Spleen (tissue), 11 donors: ENCODE measurements around the gene EVA1B. TPM values are rescaled to one million over a fixed set of nuclear protein-coding genes. Genes with fewer than 3 reads are reported as not detected.
A peak's percentile ranks its signal among the peaks of the same experiment; 100 is the strongest.

ENCODE experiments used
- DNase-seq: peaks from one replicate; pipeline ENCODE4 v3.0.0-alpha.2; 2020
- H3K27ac ChIP-seq, 8 donors: fragments of 200-600 bp; sonication (generic) in 7 of 8; 1 replicate in 4 of 8; 2 replicates in 4 of 8; pipeline versions ENCODE4 v1.5.0 to v1.8.0; 2016 to 2021; ENCODE audit warnings: inconsistent platforms in 4 of 8, mild to moderate bottlenecking in 4 of 8, moderate library complexity in 1 of 8
- H3K27me3 ChIP-seq, 7 donors: fragments of 200-600 bp; sonication (generic) in 6 of 7; replicated peaks in 1 of 7; 1 replicate in 4 of 7; 2 replicates in 3 of 7; pipeline versions ENCODE4 v1.5.0 to v1.8.0; 2016 to 2021; ENCODE audit warnings: inconsistent platforms in 3 of 7, mild to moderate bottlenecking in 1 of 7
- H3K36me3 ChIP-seq, 6 donors: fragments of 200-600 bp; sonication (generic) in 5 of 6; 1 replicate in 4 of 6; 2 replicates in 2 of 6; pipeline versions ENCODE4 v1.5.0 to v1.8.0; 2016 to 2021; ENCODE audit warnings: inconsistent platforms in 2 of 6
- H3K4me1 ChIP-seq, 6 donors: fragments of 200-600 bp; sonication (generic) in 5 of 6; 1 replicate in 3 of 6; 2 replicates in 3 of 6; pipeline versions ENCODE4 v1.5.0 to v1.8.0; 2016 to 2021; ENCODE audit warnings: inconsistent platforms in 3 of 6
- H3K4me3 ChIP-seq, 8 donors: fragments of 200-600 bp; sonication (generic) in 7 of 8; 1 replicate in 4 of 8; 2 replicates in 4 of 8; pipeline versions ENCODE4 v1.5.0 to v1.8.0; 2016 to 2021; ENCODE audit warnings: inconsistent platforms in 4 of 8, mild to moderate bottlenecking in 4 of 8, moderate library complexity in 2 of 8
- H3K9me3 ChIP-seq, 8 donors: fragments of 200-600 bp; sonication (generic) in 7 of 8; 1 replicate in 4 of 8; 2 replicates in 4 of 8; pipeline versions ENCODE4 v1.5.0 to v1.8.0; 2016 to 2021; ENCODE audit warnings: inconsistent platforms in 4 of 8
- CTCF ChIP-seq, 11 experiments: fragments of 200-600 bp in 7 of 11; fragments of 450-650 bp in 4 of 11; sonication (generic) in 4 of 11; IDR thresholded peaks in 8 of 11; conservative IDR thresholded peaks in 3 of 11; 1 replicate in 7 of 11; 2 replicates in 4 of 11; pipeline versions ENCODE4 v1.4.0 to v1.8.0; 2016 to 2021; ENCODE audit warnings: antibody characterized with exemption in 11 of 11, inconsistent platforms in 4 of 11, mild to moderate bottlenecking in 1 of 11
- POLR2A ChIP-seq, 3 donors: fragments of 450-650 bp; IDR thresholded peaks; one replicate each; pipeline ENCODE4 v1.5.1; 2017; ENCODE audit warnings: antibody characterized with exemption in 3 of 3, mild to moderate bottlenecking in 1 of 3
- POLR2AphosphoS5 ChIP-seq, 3 donors: sonication (generic); formaldehyde crosslinking; IDR thresholded peaks; one replicate each; pipeline ENCODE4 v1.5.1; 2017; ENCODE audit warnings: antibody characterized with exemption in 3 of 3
- WGBS, 5 donors: extraction: QIAGEN DNeasy Blood & Tissue Kit in 3 of 5; methylation state at CpG; one replicate each; pipeline versions ENCODE4 v1.1.5 to v1.1.7; 2013 to 2018; 5-methylcytosine and 5-hydroxymethylcytosine counted together
- intact Hi-C: fragments of 100-400 bp; cut with DNase I; formaldehyde crosslinking; loops from one replicate; pipeline ENCODE4 v1.15.0; 2023; ENCODE audit warnings: low total_unique reads
- polyA plus RNA-seq, 3 donors: library from polyadenylated mRNA; stranded (reverse); fragments of 200-250 nt; gene quantifications; one replicate each; pipeline ENCODE4 v1.2.1, GENCODE V29; 2013
- total RNA-seq, 7 donors: library from RNA; depleted of rRNA in 3 of 7; stranded (reverse); fragments of >200 nt in 3 of 7; fragmentation: NEBNext Ultra II Directional in 4 of 7; extraction: Animal tissue kit (Norgen Biotek cat#: 25700) in 4 of 7; gene quantifications; one replicate each; pipeline versions ENCODE4 v1.1.0 to v1.2.1, GENCODE V29; 2016 to 2021
- donor health status: healthy with polysubstance abuse.
- donor health status: DM: no; HTN: no; CAD: no; lungs with moderate emphysema.
- donor health status: DM: no; HTN: no; CAD: no.
- donor health status: Bipolar disorder and iron deficiency.
- donor health status: healthy.
- donor health status: DM: no; HTN: no; CAD: no.
- donor health status: DM: yes; HTN: yes; CAD: no.

The EVA1B gene
- total and polyA plus RNA-seq, 10 donors = 17.2 to 77.4 (median 40.5) TPM

DNA sequence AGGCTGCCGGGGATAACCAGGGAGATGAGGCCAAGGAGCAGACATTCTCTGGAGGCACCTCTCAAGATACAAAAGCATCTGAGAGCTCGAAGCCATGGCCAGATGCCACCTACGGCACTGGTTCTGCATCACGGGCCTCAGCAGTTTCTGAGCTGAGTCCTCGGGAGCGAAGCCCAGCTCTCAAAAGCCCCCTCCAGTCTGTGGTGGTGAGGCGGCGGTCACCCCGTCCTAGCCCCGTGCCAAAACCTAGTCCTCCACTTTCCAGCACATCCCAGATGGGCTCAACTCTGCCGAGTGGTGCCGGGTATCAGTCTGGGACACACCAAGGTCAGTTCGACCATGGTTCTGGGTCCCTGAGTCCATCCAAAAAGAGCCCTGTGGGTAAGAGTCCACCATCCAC is 36.6 kb downstream of the EVA1B start:
- Histone ChIP-seq H3K36me3 (peaks cover 3 to 98% (median 77%) of the 10 kb centered on the region in 6 donors), H3K27ac (peak overlapping the region in 5 of 8 donors; percentile 22 to 65 (median 35)), H3K4me3 (no peak overlapping the region), H3K9me3 (no peaks in the 10 kb centered on the region), H3K27me3 (no peaks in the 10 kb centered on the region), H3K4me1 (peaks cover 0 to 56% (median 28%) of the 10 kb centered on the region in 6 donors)
- TF ChIP-seq POLR2A (IDR thresholded peaks at IDR 0.05) (no peak), POLR2AphosphoS5 (IDR thresholded peaks at IDR 0.05) (peak in 2 of 3 donors; percentile 29 to 54), CTCF (IDR thresholded peaks at IDR 0.05 in 8 of 11, conservative IDR thresholded peaks at IDR 0.05 in 3 of 11) (no peak)
- no peak for DNase-seq
- intact Hi-C loops = loop anchor here (10.0 kb wide), 1 partner anchor 132 kb away; the partner anchor contains the start of gene MAP7D1
- WGBS, 5 donors = 93 to 98% (median 95%) methylated on average over 12 to 13 of the region's 13 CpGs

DNA sequence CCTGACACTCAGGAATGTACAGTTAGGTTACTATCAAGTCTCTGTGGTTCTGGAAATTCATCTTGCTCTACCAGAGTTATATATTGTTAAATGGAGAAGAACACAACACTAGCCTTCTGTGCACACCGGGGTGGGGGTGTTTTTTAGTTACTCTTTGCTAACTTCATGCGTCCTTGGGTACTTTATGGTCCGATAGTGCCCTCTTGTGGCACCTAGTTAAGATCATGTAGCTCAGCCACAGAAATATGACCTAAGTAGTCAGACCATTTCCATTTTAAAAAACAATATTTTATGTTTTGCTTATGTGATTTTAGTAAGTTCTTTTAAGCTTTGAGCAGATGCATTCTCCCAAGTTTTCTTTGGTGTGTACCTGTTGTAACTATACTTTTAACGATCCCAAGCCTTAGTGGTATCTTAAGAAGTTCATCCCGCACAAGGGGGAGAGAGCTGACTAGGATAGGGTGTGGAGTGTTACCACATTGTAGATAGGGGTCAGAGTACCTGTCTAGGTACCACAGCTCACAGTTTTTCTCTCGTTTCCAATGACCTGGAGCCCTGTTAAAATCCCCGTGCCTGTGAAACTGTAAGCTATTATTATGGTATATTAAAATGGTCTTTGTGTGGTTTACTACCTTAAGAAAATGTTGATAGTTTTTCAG is 37.9 kb downstream of the EVA1B start:
- H3K4me1 ChIP-seq = peaks cover 0 to 52% (median 24%) of the 10 kb centered on the region in 6 donors
- H3K9me3 ChIP-seq = no peaks in the 10 kb centered on the region
- no peaks in the 10 kb centered on the region for H3K27me3 ChIP-seq
- DNase-seq = no peak
- peak in 1 of 3 donors; percentile 41 for TF ChIP-seq POLR2AphosphoS5 (IDR thresholded peaks at IDR 0.05)
- TF ChIP-seq POLR2A (IDR thresholded peaks at IDR 0.05) = no peak
- TF ChIP-seq CTCF (IDR thresholded peaks at IDR 0.05 in 8 of 11, conservative IDR thresholded peaks at IDR 0.05 in 3 of 11) = peak; percentile 61 to 82 (median 74)
- peaks cover 3 to 97% (median 65%) of the 10 kb centered on the region in 6 donors for H3K36me3 ChIP-seq
- H3K27ac ChIP-seq = peak overlapping the region in 6 of 8 donors; percentile 22 to 65 (median 42)
- WGBS, 5 donors = 42 to 50% (median 48%) methylated on average over 7 of the region's 7 CpGs
- no peak overlapping the region for H3K4me3 ChIP-seq
- intact Hi-C loops = loop anchor here (10.0 kb wide), 1 partner anchor 131 kb away; the partner anchor contains the start of gene MAP7D1

GRCh38 chr1:36284517-36284916 is 38.9 kb downstream of the EVA1B start:
- Histone ChIP-seq H3K27ac (peak overlapping the region in 6 of 8 donors; percentile 7 to 65 (median 26)), H3K4me3 (no peak overlapping the region), H3K9me3 (no peaks in the 10 kb centered on the region), H3K36me3 (peaks cover 3 to 87% (median 54%) of the 10 kb centered on the region in 6 donors), H3K4me1 (peaks cover 4 to 59% (median 29%) of the 10 kb centered on the region in 6 donors), H3K27me3 (no peaks in the 10 kb centered on the region)
- TF ChIP-seq CTCF (IDR thresholded peaks at IDR 0.05 in 8 of 11, conservative IDR thresholded peaks at IDR 0.05 in 3 of 11) = no peak
- TF ChIP-seq POLR2A (IDR thresholded peaks at IDR 0.05) = no peak
- TF ChIP-seq POLR2AphosphoS5 (IDR thresholded peaks at IDR 0.05) = no peak
- 67 to 94% (median 79%) methylated on average over 1 of the region's 1 CpG for WGBS, 5 donors
- intact Hi-C loops = loop anchor here (10.0 kb wide), 1 partner anchor 130 kb away; the partner anchor contains the start of gene MAP7D1
- DNase-seq = no peak

DNA sequence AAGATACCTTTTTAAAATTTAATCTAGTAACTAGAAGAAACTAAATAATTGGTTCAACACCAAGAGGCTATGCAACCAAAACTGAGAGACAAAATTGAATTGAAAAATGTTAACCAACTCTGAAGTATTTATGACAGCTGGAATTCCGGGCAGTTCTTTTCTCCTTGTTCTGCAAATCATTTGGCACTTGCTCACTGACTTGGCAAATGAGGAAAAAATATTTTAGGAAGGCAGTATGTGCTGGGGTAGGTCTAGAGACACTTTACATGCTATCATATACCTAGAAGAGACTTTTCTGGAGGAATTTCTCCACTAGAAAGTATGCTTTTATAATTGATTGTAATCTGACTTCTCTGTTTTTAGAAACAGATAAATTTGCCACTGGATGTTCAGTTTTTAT is 39.4 kb downstream of the EVA1B start:
- peaks cover 4 to 63% (median 33%) of the 10 kb centered on the region in 6 donors for H3K4me1 ChIP-seq

More for the DNA sequence above, 39.4 kb downstream of the EVA1B start:
- no peak for TF ChIP-seq CTCF (IDR thresholded peaks at IDR 0.05 in 8 of 11, conservative IDR thresholded peaks at IDR 0.05 in 3 of 11)
- TF ChIP-seq POLR2A (IDR thresholded peaks at IDR 0.05) = no peak
- TF ChIP-seq POLR2AphosphoS5 (IDR thresholded peaks at IDR 0.05) = no peak
- Histone ChIP-seq H3K27ac (peak overlapping the region in 4 of 8 donors; percentile 6 to 65 (median 19)), H3K9me3 (no peaks in the 10 kb centered on the region), H3K36me3 (peaks cover 3 to 82% (median 50%) of the 10 kb centered on the region in 6 donors), H3K4me3 (no peak overlapping the region), H3K27me3 (no peaks in the 10 kb centered on the region)
- no peak for DNase-seq
- whole genome bisulfite sequencing, 5 donors = 76 to 91% (median 79%) methylated on average over 1 of the region's 1 CpG
- intact Hi-C loops = loop anchor here (10.0 kb wide), 1 partner anchor 129 kb away; the partner anchor contains the start of gene MAP7D1
